Lower leg skin (tissue), 3 donors: Measurements from ENCODE around the gene PQBP1.

ENCODE experiments used
- CTCF ChIP-seq, 3 donors: fragments of 450-650 bp; IDR thresholded peaks; one replicate each; pipeline ENCODE4 v1.5.1; 2016; ENCODE audit warnings: antibody characterized with exemption in 3 of 3, mild to moderate bottlenecking in 3 of 3, moderate library complexity in 2 of 3
- POLR2A ChIP-seq, 2 donors: fragments of 450-650 bp; IDR thresholded peaks; one replicate each; pipeline ENCODE4 v1.6.1; 2016 to 2017; ENCODE audit warnings: antibody characterized with exemption in 2 of 2, mild to moderate bottlenecking in 1 of 2, moderate library complexity in 1 of 2

- TF ChIP-seq CTCF (IDR thresholded peaks at IDR 0.05): no peak
- TF ChIP-seq POLR2A (IDR thresholded peaks at IDR 0.05): no peak
These were observed 7.5 kb downstream of the PQBP1 start for GRCh38 chrX:48905090-48905790.
